Astrocyte (in vitro differentiated cells and primary cell): Measurements from ENCODE around the gene KRIT1. TPM values are rescaled to one million over a fixed set of nuclear protein-coding genes. Genes with fewer than 3 reads are reported as not detected.

ENCODE experiments used
- DNase-seq: peaks from one replicate; pipeline ENCODE4 v3.0.0-alpha.2; 2010; ENCODE audit warnings: low read depth
- FAIRE-seq: peaks from 2 replicates; lab custom pipeline; 2011; peaks lifted over from hg19 to GRCh38; lab: Jason Lieb, UNC
- H2AFZ ChIP-seq: 2 replicates; pipeline ENCODE4 v1.6.0; 2012; ENCODE audit warnings: low read depth, low read length, inconsistent platforms
- H3K27ac ChIP-seq: 2 replicates; pipeline ENCODE4 v1.5.1; 2011; ENCODE audit warnings: low read depth, low read length, inconsistent platforms
- H3K27me3 ChIP-seq: 2 replicates; pipeline ENCODE4 v1.6.0; 2011; ENCODE audit warnings: low read length, inconsistent platforms; ENCODE audit not compliant: insufficient read depth
- H3K36me3 ChIP-seq: 2 replicates; pipeline ENCODE4 v1.5.1; 2011; ENCODE audit warnings: low read length, inconsistent platforms; ENCODE audit not compliant: insufficient read depth
- H3K4me1 ChIP-seq: 2 replicates; pipeline ENCODE4 v1.5.1; 2011; ENCODE audit warnings: low read length, inconsistent platforms; ENCODE audit not compliant: insufficient read depth
- H3K4me2 ChIP-seq: 2 replicates; pipeline ENCODE4 v1.6.0; 2012; ENCODE audit warnings: low read length, inconsistent platforms
- H3K4me3 ChIP-seq: 2 replicates; pipeline ENCODE4 v1.5.1; 2011; ENCODE audit warnings: low read depth, mild to moderate bottlenecking, low read length, inconsistent platforms; ENCODE audit not compliant: insufficient read depth
- H3K79me2 ChIP-seq: 2 replicates; pipeline ENCODE4 v1.6.0; 2012; ENCODE audit warnings: mild to moderate bottlenecking, low read length, inconsistent platforms; ENCODE audit not compliant: insufficient read depth
- H3K9ac ChIP-seq: 2 replicates; pipeline ENCODE4 v1.6.0; 2012; ENCODE audit warnings: mild to moderate bottlenecking, low read length, inconsistent platforms
- H3K9me3 ChIP-seq: 2 replicates; pipeline ENCODE4 v1.5.1; 2012; ENCODE audit warnings: low read depth, mild to moderate bottlenecking, low read length, inconsistent platforms; ENCODE audit not compliant: insufficient read depth
- H4K20me1 ChIP-seq: 2 replicates; pipeline ENCODE4 v1.6.0; 2012; ENCODE audit warnings: low read length, inconsistent platforms; ENCODE audit not compliant: insufficient read depth
- H3K27ac Mint-ChIP-seq: one replicate; pipeline ENCODE4 v1.8.0; 2021; ENCODE audit warnings: mild to moderate bottlenecking, mixed read lengths; ENCODE audit not compliant: unreplicated experiment
- H3K27me3 Mint-ChIP-seq: one replicate; pipeline ENCODE4 v1.8.0; 2021; ENCODE audit warnings: low read depth, mixed read lengths; ENCODE audit not compliant: unreplicated experiment
- H3K36me3 Mint-ChIP-seq: one replicate; pipeline ENCODE4 v1.8.0; 2021; ENCODE audit warnings: low read depth, mixed read lengths; ENCODE audit not compliant: unreplicated experiment
- H3K4me1 Mint-ChIP-seq: one replicate; pipeline ENCODE4 v1.8.0; 2021; ENCODE audit warnings: low read depth, mixed read lengths; ENCODE audit not compliant: unreplicated experiment
- H3K4me3 Mint-ChIP-seq: one replicate; pipeline ENCODE4 v1.8.0; 2021; ENCODE audit warnings: mild to moderate bottlenecking, moderate library complexity, mixed read lengths; ENCODE audit not compliant: unreplicated experiment
- H3K9me3 Mint-ChIP-seq: one replicate; pipeline ENCODE4 v1.8.0; 2021; ENCODE audit warnings: mild to moderate bottlenecking, mixed read lengths; ENCODE audit not compliant: unreplicated experiment
- CTCF ChIP-seq: IDR thresholded peaks from 2 replicates; pipeline ENCODE4 v1.5.1; 2011; ENCODE audit warnings: low read depth, mild to moderate bottlenecking, inconsistent platforms, low read length, moderate library complexity; ENCODE audit not compliant: insufficient read depth
- EZH2 ChIP-seq: IDR thresholded peaks from 2 replicates; pipeline ENCODE4 v1.6.1; 2012; ENCODE audit warnings: mild to moderate bottlenecking, low read length, inconsistent platforms; ENCODE audit not compliant: insufficient read depth
- total RNA-seq: library from RNA; stranded (reverse); gene quantifications from 2 replicates; pipeline ENCODE4 v1.2.1, GENCODE V29; 2021

KRIT1 gene
- total RNA-seq, 1 donor from 2014 or later, result 33.9 TPM

DNA sequence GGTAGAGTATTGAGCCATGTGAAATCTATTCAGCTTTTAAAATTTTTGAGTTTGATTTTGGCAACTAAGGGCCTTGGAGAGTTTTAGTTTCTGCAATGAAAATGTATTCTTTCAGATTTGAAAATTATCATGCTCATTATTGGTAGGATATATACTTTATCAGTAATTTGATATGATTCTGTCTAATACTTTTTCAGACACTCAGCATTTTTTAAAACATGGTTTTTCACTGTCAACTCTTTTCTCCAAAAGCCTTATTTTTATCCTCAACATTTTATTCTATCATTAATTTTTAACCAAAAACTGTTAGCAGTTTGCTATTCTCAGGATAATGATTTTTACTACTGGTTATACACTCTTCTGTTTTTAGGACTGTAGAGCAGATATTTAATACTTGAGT lies 4.9 kb upstream of the KRIT1 start:
- TF ChIP-seq CTCF (no peak), EZH2 (no peak)
- peaks cover 7% of the 10 kb centered on the region for H3K9me3 Mint-ChIP-seq
- no peak overlapping the region for H3K27ac Mint-ChIP-seq
- Histone ChIP-seq H3K27ac (no peak overlapping the region), H3K4me3 (no peak overlapping the region), H3K79me2 (peaks cover 90% of the 10 kb centered on the region), H3K36me3 (no peaks in the 10 kb centered on the region), H3K4me2 (no peak overlapping the region), H3K9me3 (no peaks in the 10 kb centered on the region), H3K4me1 (peaks cover 9% of the 10 kb centered on the region), H3K27me3 (no peaks in the 10 kb centered on the region), H4K20me1 (peaks cover 61% of the 10 kb centered on the region), H3K9ac (no peak overlapping the region), H2AFZ (no peak overlapping the region)
- no peak for FAIRE-seq
- peaks cover 8% of the 10 kb centered on the region for H3K36me3 Mint-ChIP-seq
- no peak for DNase-seq
- no peaks in the 10 kb centered on the region for H3K27me3 Mint-ChIP-seq
- H3K4me3 Mint-ChIP-seq, result no peak overlapping the region
- peaks cover 24% of the 10 kb centered on the region for H3K4me1 Mint-ChIP-seq

DNA sequence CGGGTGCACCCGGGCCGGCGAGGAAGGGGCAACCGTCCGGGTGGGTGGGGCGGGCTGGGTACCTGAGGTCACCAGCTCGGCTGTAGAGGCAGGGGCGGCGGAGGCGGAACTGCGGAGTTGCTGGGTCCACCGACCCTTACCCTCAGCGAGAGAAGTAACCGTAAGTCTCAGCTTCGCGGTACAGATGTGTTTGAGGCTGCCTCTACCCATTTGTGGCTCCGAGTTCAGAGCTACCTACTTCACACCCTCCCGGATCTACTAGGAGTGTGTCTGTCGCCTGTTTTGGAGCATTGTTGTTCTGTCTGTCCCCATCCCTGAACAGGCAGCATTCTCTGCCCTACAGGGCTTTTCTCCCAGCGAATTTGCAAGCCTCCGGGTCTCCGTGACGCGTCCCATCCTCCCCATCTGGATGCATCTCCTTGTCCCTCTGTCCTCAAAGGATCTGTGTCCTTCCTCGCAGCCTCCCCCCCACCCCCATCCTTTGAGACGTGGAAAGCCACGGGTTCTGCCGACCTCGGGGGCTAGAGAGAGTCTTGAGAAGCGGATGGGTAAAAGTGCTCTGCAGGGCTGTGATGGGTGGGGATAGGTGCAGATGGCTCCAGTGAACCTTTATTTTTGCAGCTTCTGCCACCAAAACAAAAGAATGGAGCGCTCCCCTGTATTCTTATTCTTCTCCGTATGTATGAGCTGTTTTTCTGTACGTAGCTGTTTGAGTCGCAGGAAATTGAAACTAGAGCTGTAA lies 817 bp upstream of the KRIT1 start:
- TF ChIP-seq CTCF, result no peak
- TF ChIP-seq EZH2, result no peak
- H3K27ac Mint-ChIP-seq, result peak overlapping the region; percentile 81
- FAIRE-seq, result no peak

More for the DNA sequence above, 817 bp upstream of the KRIT1 start:
- peak overlapping the region; percentile 95 for H3K9ac ChIP-seq
- H3K4me1 ChIP-seq, result peaks cover 17% of the 10 kb centered on the region
- H2AFZ ChIP-seq, result peak overlapping the region; percentile 97
- DNase-seq, result peak; percentile 12
- Mint-ChIP-seq H3K36me3 (peaks cover 3% of the 10 kb centered on the region), H3K9me3 (no peaks in the 10 kb centered on the region), H3K4me1 (peaks cover 27% of the 10 kb centered on the region), H3K4me3 (peak overlapping the region; percentile 92), H3K27me3 (no peaks in the 10 kb centered on the region)
- H3K36me3 ChIP-seq, result no peaks in the 10 kb centered on the region
- peak overlapping the region; percentile 98 for H3K4me3 ChIP-seq
- H3K79me2 ChIP-seq, result peaks cover 92% of the 10 kb centered on the region
- H3K27me3 ChIP-seq, result no peaks in the 10 kb centered on the region
- H3K27ac ChIP-seq, result peak overlapping the region; percentile 94
- peak overlapping the region; percentile 95 for H3K4me2 ChIP-seq
- no peaks in the 10 kb centered on the region for H3K9me3 ChIP-seq
- peaks cover 32% of the 10 kb centered on the region for H4K20me1 ChIP-seq
